GM12873 (cell line): ENCODE results near the gene ZNF697.

Source experiments
- CTCF ChIP-seq: IDR thresholded peaks from 2 replicates; pipeline ENCODE4 v1.5.1; 2012; ENCODE audit warnings: low read depth, mild to moderate bottlenecking, moderate library complexity, low read length, control low read depth; ENCODE audit not compliant: insufficient read depth; ENCODE audit errors: missing control alignments

Gene ZNF697

DNA sequence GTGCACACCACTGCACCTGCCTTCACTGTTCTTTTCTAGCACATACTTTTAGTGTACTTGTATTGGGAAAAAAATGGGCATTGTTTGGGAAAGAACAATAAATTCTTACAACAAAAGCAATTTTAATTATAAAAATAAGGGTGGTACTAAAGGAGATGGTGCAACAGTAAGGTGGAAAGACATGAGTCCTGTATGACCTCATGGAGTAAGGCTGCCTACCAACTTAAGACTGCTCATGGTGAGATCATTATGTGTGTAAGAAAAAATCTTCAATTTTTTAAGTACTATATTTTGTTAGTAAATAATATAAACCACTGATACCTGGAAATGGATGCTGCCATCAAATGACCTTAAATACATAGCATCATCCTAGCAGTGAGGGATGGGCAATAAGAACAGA lies 34.1 kb upstream of the ZNF697 start:
- TF ChIP-seq CTCF: no peak

DNA sequence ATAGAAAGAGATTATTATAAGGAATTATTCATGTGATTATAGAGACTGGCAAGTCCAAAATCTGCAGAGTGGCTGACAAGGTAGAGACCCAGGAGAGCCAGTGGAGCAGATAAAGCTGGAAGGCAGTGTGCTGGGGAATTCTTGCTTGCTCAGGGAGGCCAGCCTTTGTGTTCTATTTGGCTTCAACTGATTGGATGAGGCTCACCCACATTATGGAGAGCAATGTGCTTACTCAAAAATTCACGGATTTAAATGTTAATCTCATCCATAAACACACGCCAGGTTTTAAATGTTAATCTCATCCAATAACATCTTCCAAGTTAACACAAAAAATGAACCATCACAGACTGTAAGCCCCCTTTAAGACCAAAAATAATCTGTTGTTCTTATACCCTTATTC lies 33.5 kb upstream of the ZNF697 start:
- no peak for TF ChIP-seq CTCF

DNA sequence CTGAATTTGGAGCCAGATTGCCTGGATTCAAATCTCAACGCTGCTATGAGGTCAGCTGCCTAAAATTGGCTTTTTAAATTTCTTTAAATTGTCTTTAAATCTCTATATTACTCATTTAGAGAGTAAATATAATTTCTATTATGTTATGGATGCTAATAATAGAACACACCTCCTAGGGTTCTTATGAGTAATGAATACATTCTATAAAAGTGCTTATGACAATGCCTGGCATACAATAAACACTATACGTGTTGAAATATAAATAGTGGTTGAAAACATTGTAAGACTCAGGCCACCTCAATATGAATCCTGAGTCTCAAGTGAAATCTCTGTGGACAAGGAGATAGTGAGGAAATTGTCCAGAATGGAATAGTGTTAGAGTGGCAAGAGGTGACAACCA lies 32.7 kb upstream of the ZNF697 start:
- TF ChIP-seq CTCF: no peak

- no peak for TF ChIP-seq CTCF
Measured at GRCh38 chr1:119680193-119680592, 32.1 kb upstream of the ZNF697 start.

GRCh38 chr1:119679223-119679622 lies 31.2 kb upstream of the ZNF697 start:
- TF ChIP-seq CTCF: no peak

DNA sequence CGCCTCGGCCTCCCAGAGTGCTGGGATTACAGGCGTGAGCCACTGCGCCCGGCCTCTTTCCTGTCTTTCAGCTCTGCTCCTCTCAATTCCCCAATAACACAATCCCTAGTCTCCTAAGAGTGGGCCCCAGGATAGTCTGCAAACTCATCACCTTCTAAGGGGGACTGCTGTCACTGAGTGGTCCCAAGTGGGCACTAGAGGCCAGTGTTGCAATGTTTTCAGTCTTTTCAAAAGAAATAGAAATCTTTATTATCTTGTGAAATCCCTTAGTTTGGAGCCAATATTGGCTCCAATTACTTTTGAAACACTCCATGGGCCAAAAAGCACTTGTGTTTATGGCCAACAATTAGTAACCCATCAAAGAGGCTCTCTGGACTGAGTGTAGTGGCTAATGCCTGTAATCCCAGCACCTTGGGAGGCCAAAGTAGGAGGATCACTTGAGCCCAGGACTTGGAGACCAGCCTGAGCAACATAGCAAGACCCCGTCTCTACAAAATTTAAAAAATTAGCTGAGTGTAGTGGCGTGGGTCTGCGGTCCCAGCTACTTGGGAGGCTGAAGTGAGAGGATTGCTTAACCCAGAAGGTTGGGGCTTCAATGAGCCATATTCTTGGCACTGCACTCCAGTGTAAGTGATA lies 28.6 kb upstream of the ZNF697 start:
- no peak for TF ChIP-seq CTCF

DNA sequence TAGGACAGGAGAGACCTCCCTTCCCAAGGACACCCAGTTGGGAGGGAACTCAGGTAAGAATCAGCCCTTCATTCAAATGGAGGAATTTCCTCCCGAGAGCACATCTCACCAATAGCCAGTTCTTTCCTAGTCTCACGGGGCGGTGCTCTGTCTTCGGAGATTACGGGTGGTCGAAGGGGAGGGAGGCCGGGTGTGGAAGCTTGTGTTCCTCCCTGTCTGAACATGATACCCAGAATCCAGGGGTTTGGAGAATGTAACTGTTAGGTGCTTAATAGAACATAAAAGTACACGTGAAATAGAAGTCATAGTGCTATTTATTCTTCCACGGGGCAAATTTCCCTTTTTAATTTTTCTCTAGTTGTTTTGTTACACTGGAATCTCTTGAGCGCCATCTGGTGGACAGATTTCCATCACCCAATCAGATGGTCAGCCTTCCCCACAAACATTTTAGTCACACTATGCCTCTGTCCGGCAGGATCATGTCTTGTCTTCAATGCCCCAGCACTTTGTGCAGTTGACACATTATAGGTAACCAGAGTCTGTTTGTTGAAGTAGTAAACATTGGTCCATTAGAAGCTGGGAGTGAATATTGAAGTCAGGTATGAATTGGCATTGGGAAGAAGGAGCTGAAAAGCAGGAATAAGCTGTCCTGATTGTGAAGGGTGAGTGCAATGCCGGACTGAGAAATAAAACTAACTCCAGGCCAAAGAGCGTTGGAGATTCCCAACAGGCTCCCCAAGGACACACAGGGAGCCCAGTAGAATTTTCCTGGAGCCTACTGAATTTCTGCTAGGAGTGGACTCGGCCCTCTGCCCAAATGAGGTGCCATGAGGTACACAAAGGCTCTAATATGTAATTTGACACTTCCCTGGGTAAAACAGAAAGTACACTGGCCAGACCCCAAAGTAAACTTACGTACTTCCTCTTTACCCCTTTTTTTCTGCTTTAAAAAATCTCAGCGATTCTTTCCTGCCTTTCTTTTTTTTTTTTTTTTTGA lies 27.6 kb upstream of the ZNF697 start:
- peak; percentile 72 for TF ChIP-seq CTCF
